GM12892 (cell line): ENCODE results near the gene GNAT3.

Experiments used
- POLR2A ChIP-seq: IDR thresholded peaks from 2 replicates; pipeline ENCODE4 v1.6.1; 2011; ENCODE audit warnings: low read depth, low read length, control low read depth
- POLR2AphosphoS5 ChIP-seq: IDR thresholded peaks from 2 replicates; pipeline ENCODE4 v1.6.1; 2011; ENCODE audit warnings: low read depth, low read length, control low read depth
- TAF1 ChIP-seq: IDR thresholded peaks from 2 replicates; pipeline ENCODE4 v1.6.1; 2011; ENCODE audit warnings: low read depth, mild to moderate bottlenecking, control low read depth, low read length, borderline replicate concordance

DNA sequence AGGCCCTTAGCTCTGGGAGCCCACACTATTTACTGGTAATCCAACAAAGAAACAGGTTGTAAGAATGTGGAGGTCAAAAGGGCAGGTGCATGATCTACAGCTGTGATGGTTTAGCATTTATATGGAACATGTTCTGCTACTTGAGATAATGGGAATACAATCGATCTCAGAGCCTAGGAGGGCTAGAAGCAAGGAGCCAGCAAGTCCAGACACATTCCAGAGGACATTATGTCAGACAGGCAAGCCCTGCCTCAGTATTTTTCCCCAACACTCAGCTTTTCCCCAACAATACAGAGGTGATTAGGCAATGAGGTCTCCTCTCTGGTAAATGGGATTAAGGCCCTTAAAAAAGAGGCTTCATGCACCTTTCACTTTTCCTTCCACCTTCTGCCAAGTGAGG, 21.4 kb upstream of the GNAT3 start:
- TF ChIP-seq POLR2A (no peak), POLR2AphosphoS5 (no peak), TAF1 (no peak)
